ENCODE results near the gene SYNRG.

The SYNRG gene

GRCh38 chr17:37545486-37545885, 63.7 kb downstream of the SYNRG start:
- Histone ChIP-seq H2AFZ (ENCODE audit: insufficient read depth, low read length, poor library complexity) (no peak overlapping the region), H3K9ac (ENCODE audit: low read length) (no peak overlapping the region), H3K36me3 (ENCODE audit: control insufficient read depth in 1 of 2, insufficient read depth in 2 of 2, low read length in 2 of 2) (peaks cover 7 to 16% of the 10 kb centered on the region in 2 experiments), H3K4me2 (ENCODE audit: low read length) (no peak overlapping the region), H3K14ac (ENCODE audit: low read length) (no peak overlapping the region), H2AK5ac (ENCODE audit: low read length) (no peak overlapping the region), H3K79me2 (ENCODE audit: control insufficient read depth, insufficient read depth, low read length, poor library complexity) (no peaks in the 10 kb centered on the region), H3K23ac (ENCODE audit: low read length) (no peak overlapping the region), H3K27me3 (ENCODE audit: insufficient read depth, low read length) (no peaks in the 10 kb centered on the region), H3K18ac (ENCODE audit: low read length) (no peak overlapping the region), H2BK12ac (ENCODE audit: low read length) (no peak overlapping the region), H3K27ac (ENCODE audit: low read depth, low read length) (no peak overlapping the region), H2BK120ac (ENCODE audit: insufficient read depth, low read length, poor library complexity) (no peak overlapping the region), H3K9me3 (ENCODE audit: insufficient read depth, low read depth, low read length) (no peaks in the 10 kb centered on the region), H3K4me1 (ENCODE audit: control insufficient read depth in 1 of 2, insufficient read depth in 2 of 2, low read length in 2 of 2) (peaks cover 0 to 2% of the 10 kb centered on the region in 2 experiments), H3K4ac (ENCODE audit: low read depth, low read length) (no peak overlapping the region), H4K12ac (ENCODE audit: low read depth, low read length) (no peak overlapping the region), H3K79me1 (ENCODE audit: low read length) (no peaks in the 10 kb centered on the region), H4K91ac (ENCODE audit: low read depth, low read length) (no peak overlapping the region), H4K8ac (ENCODE audit: low read depth, low read length) (no peak overlapping the region), H2BK5ac (ENCODE audit: low read depth, low read length, poor library complexity) (no peak overlapping the region), H3K4me3 (ENCODE audit: low read depth, low read length) (no peak overlapping the region)
- WGBS (ENCODE audit: extremely low coverage, insufficient coverage, insufficient read length) = no CpG with 5 or more reads among the region's 2 CpGs
- no peak for DNase-seq

GRCh38 chr17:37543637-37544052, 65.6 kb downstream of the SYNRG start:
- Histone ChIP-seq H3K14ac (ENCODE audit: low read length) (no peak overlapping the region), H3K4me3 (ENCODE audit: low read depth, low read length) (no peak overlapping the region), H2AFZ (ENCODE audit: insufficient read depth, low read length, poor library complexity) (no peak overlapping the region), H2BK120ac (ENCODE audit: insufficient read depth, low read length, poor library complexity) (no peak overlapping the region), H4K8ac (ENCODE audit: low read depth, low read length) (no peak overlapping the region), H3K4me2 (ENCODE audit: low read length) (no peak overlapping the region), H3K9ac (ENCODE audit: low read length) (no peak overlapping the region), H2BK5ac (ENCODE audit: low read depth, low read length, poor library complexity) (no peak overlapping the region), H3K27me3 (ENCODE audit: insufficient read depth, low read length) (no peaks in the 10 kb centered on the region), H3K36me3 (ENCODE audit: control insufficient read depth in 1 of 2, insufficient read depth in 2 of 2, low read length in 2 of 2) (peaks cover 17 to 30% of the 10 kb centered on the region in 2 experiments), H3K27ac (ENCODE audit: low read depth, low read length) (no peak overlapping the region), H3K4ac (ENCODE audit: low read depth, low read length) (no peak overlapping the region), H2AK5ac (ENCODE audit: low read length) (no peak overlapping the region), H3K23ac (ENCODE audit: low read length) (no peak overlapping the region), H3K79me1 (ENCODE audit: low read length) (no peaks in the 10 kb centered on the region), H3K79me2 (ENCODE audit: control insufficient read depth, insufficient read depth, low read length, poor library complexity) (no peaks in the 10 kb centered on the region), H3K4me1 (ENCODE audit: control insufficient read depth in 1 of 2, insufficient read depth in 2 of 2, low read length in 2 of 2) (peaks cover 0 to 2% of the 10 kb centered on the region in 2 experiments), H3K9me3 (ENCODE audit: insufficient read depth, low read depth, low read length) (no peaks in the 10 kb centered on the region), H4K91ac (ENCODE audit: low read depth, low read length) (no peak overlapping the region), H2BK12ac (ENCODE audit: low read length) (no peak overlapping the region), H4K12ac (ENCODE audit: low read depth, low read length) (no peak overlapping the region), H3K18ac (ENCODE audit: low read length) (no peak overlapping the region)
- no CpG with 5 or more reads among the region's 2 CpGs for WGBS (ENCODE audit: extremely low coverage, insufficient coverage, insufficient read length)
- no peak for DNase-seq

- peaks cover 0 to 2% of the 10 kb centered on the region in 2 experiments for H3K4me1 ChIP-seq (ENCODE audit: control insufficient read depth in 1 of 2, insufficient read depth in 2 of 2, low read length in 2 of 2)
- no peak overlapping the region for H4K91ac ChIP-seq (ENCODE audit: low read depth, low read length)
- no peak overlapping the region for H4K8ac ChIP-seq (ENCODE audit: low read depth, low read length)
- H3K9ac ChIP-seq (ENCODE audit: low read length) = no peak overlapping the region
- no peaks in the 10 kb centered on the region for H3K79me2 ChIP-seq (ENCODE audit: control insufficient read depth, insufficient read depth, low read length, poor library complexity)
- no peak overlapping the region for H3K18ac ChIP-seq (ENCODE audit: low read length)
- no peak overlapping the region for H3K4ac ChIP-seq (ENCODE audit: low read depth, low read length)
- no peak overlapping the region for H3K4me2 ChIP-seq (ENCODE audit: low read length)
- no peak overlapping the region for H4K12ac ChIP-seq (ENCODE audit: low read depth, low read length)
- H3K4me3 ChIP-seq (ENCODE audit: low read depth, low read length) = no peak overlapping the region
- WGBS (ENCODE audit: extremely low coverage, insufficient coverage, insufficient read length) = no CpG with 5 or more reads among the region's 9 CpGs
- no peak overlapping the region for H2AFZ ChIP-seq (ENCODE audit: insufficient read depth, low read length, poor library complexity)
- H2BK120ac ChIP-seq (ENCODE audit: insufficient read depth, low read length, poor library complexity) = no peak overlapping the region
- no peaks in the 10 kb centered on the region for H3K79me1 ChIP-seq (ENCODE audit: low read length)
- H3K14ac ChIP-seq (ENCODE audit: low read length) = no peak overlapping the region
- H3K23ac ChIP-seq (ENCODE audit: low read length) = no peak overlapping the region
- peaks cover 24 to 38% of the 10 kb centered on the region in 2 experiments for H3K36me3 ChIP-seq (ENCODE audit: control insufficient read depth in 1 of 2, insufficient read depth in 2 of 2, low read length in 2 of 2)
- no peak for DNase-seq
- H2AK5ac ChIP-seq (ENCODE audit: low read length) = no peak overlapping the region
- H3K27me3 ChIP-seq (ENCODE audit: insufficient read depth, low read length) = no peaks in the 10 kb centered on the region
- H2BK12ac ChIP-seq (ENCODE audit: low read length) = no peak overlapping the region
- no peak overlapping the region for H2BK5ac ChIP-seq (ENCODE audit: low read depth, low read length, poor library complexity)
- no peak overlapping the region for H3K27ac ChIP-seq (ENCODE audit: low read depth, low read length)
- no peaks in the 10 kb centered on the region for H3K9me3 ChIP-seq (ENCODE audit: insufficient read depth, low read depth, low read length)
Observed at GRCh38 chr17:37541880-37542660, 67.1 kb downstream of the SYNRG start.

- Histone ChIP-seq H3K79me2 (ENCODE audit: control insufficient read depth, insufficient read depth, low read length, poor library complexity) (no peaks in the 10 kb centered on the region), H3K9me3 (ENCODE audit: insufficient read depth, low read depth, low read length) (no peaks in the 10 kb centered on the region), H3K4me2 (ENCODE audit: low read length) (no peak overlapping the region), H3K23ac (ENCODE audit: low read length) (no peak overlapping the region), H3K36me3 (ENCODE audit: control insufficient read depth in 1 of 2, insufficient read depth in 2 of 2, low read length in 2 of 2) (peaks cover 31 to 53% of the 10 kb centered on the region in 2 experiments), H4K8ac (ENCODE audit: low read depth, low read length) (no peak overlapping the region), H2BK5ac (ENCODE audit: low read depth, low read length, poor library complexity) (no peak overlapping the region), H3K9ac (ENCODE audit: low read length) (no peak overlapping the region), H3K14ac (ENCODE audit: low read length) (no peak overlapping the region), H2BK12ac (ENCODE audit: low read length) (no peak overlapping the region), H3K4me1 (ENCODE audit: control insufficient read depth in 1 of 2, insufficient read depth in 2 of 2, low read length in 2 of 2) (peaks cover 0 to 2% of the 10 kb centered on the region in 2 experiments), H3K27ac (ENCODE audit: low read depth, low read length) (no peak overlapping the region), H2AFZ (ENCODE audit: insufficient read depth, low read length, poor library complexity) (no peak overlapping the region), H3K4me3 (ENCODE audit: low read depth, low read length) (no peak overlapping the region), H2BK120ac (ENCODE audit: insufficient read depth, low read length, poor library complexity) (no peak overlapping the region), H2AK5ac (ENCODE audit: low read length) (no peak overlapping the region), H3K4ac (ENCODE audit: low read depth, low read length) (no peak overlapping the region), H4K91ac (ENCODE audit: low read depth, low read length) (no peak overlapping the region), H3K18ac (ENCODE audit: low read length) (no peak overlapping the region), H3K79me1 (ENCODE audit: low read length) (no peaks in the 10 kb centered on the region), H3K27me3 (ENCODE audit: insufficient read depth, low read length) (no peaks in the 10 kb centered on the region), H4K12ac (ENCODE audit: low read depth, low read length) (no peak overlapping the region)
- no CpG with 5 or more reads among the region's 8 CpGs for WGBS (ENCODE audit: extremely low coverage, insufficient coverage, insufficient read length)
- DNase-seq = no peak
Observed at GRCh38 chr17:37538981-37539659, 70.1 kb downstream of the SYNRG start.
